Neural crest cell (in vitro differentiated cells): ENCODE results near the gene TNRC18. TPM values are rescaled to one million over a fixed set of nuclear protein-coding genes. Genes with fewer than 3 reads are reported as not detected.
"Not testable (repeated sequence)": the region's sequence is repeated elsewhere in the genome, so short reads cannot be mapped to it uniquely, and the experiment has no call there.

Source experiments
- DNase-seq: peaks from one replicate; pipeline ENCODE4 v3.0.0; 2021; ENCODE audit warnings: low read depth, mixed read lengths, low spot score
- H3K27ac Mint-ChIP-seq: one replicate; pipeline ENCODE4 v1.8.0; 2021; ENCODE audit warnings: mild to moderate bottlenecking, mixed read lengths; ENCODE audit not compliant: unreplicated experiment
- H3K27me3 Mint-ChIP-seq: 2 replicates; pipeline ENCODE4 v1.8.0; 2021; ENCODE audit warnings: low read depth, mild to moderate bottlenecking, mixed read lengths
- H3K36me3 Mint-ChIP-seq: 2 replicates; pipeline ENCODE4 v1.8.0; 2021; ENCODE audit warnings: low read depth, mild to moderate bottlenecking, mixed read lengths
- H3K4me1 Mint-ChIP-seq: 2 replicates; pipeline ENCODE4 v1.8.0; 2021; ENCODE audit warnings: mixed read lengths
- H3K4me3 Mint-ChIP-seq: one replicate; pipeline ENCODE4 v1.8.0; 2021; ENCODE audit warnings: mild to moderate bottlenecking, mixed read lengths
- H3K9me3 Mint-ChIP-seq: 2 replicates; pipeline ENCODE4 v1.8.0; 2021; ENCODE audit warnings: mixed read lengths
- CTCF ChIP-seq: fragments of 200-600 bp; sonication (generic); conservative IDR thresholded peaks from 2 replicates; pipeline ENCODE4 v1.5.0; 2021; ENCODE audit warnings: antibody characterized with exemption, mild to moderate bottlenecking
- total RNA-seq: library from RNA; stranded (reverse); gene quantifications from 2 replicates; pipeline ENCODE4 v1.2.1, GENCODE V29; 2021

TNRC18 gene
- total RNA-seq, 1 donor from 2014 or later: 69.8 TPM

DNA sequence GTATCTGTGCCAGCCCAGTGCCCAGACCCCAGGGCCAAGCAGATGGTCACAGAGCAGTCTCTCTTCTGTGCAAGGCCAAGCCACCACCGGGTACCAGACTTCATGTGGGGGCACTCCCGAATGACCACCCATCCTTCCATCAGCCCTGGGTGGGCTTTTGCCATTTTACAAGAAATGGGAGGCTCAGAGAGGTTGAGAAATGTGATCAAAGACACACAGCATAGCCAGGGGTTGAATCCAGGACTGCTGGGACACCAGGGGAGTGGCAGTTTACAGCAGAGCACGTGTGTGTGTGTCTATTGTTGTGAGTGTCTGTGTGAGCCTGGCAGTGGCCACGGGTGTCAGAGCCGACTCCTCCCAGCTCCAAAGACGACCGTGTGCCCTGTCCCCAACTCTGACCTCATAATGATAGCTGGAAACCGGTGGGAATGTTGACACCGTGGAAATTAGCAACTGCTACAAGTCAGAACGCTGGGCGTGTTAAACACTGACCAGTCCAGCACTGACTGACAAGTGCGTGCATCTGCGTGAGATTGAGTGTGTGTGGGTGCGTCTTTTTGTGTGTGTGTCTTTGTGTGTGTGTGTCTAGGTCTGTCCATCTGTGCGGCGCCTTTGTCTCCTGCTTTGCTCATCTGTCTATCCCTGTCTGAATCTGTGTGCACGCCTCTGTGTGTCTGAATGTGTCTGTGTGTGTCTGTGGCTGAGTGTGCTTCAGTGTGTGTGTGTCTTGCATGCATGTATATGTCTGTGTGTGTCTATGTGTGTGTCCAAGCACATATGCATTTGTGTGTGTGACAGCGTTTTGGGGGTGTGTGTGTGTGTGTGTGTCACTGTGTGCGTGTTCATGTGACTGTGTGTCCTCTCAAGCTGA lies 158.1 kb downstream of the TNRC18 start:
- DNase-seq: no peak
- Mint-ChIP-seq H3K9me3 (no peaks in the 10 kb centered on the region), H3K27me3 (no peaks in the 10 kb centered on the region), H3K36me3 (no peaks in the 10 kb centered on the region), H3K4me1 (peaks cover 14% of the 10 kb centered on the region), H3K27ac (no peak overlapping the region), H3K4me3 (no peak overlapping the region)
- no peak for TF ChIP-seq CTCF

- H3K9me3 Mint-ChIP-seq, H3K36me3 Mint-ChIP-seq, H3K27me3 Mint-ChIP-seq, H3K27ac Mint-ChIP-seq, DNase-seq, H3K4me3 Mint-ChIP-seq: not testable (repeated sequence)
- H3K4me1 Mint-ChIP-seq: peaks cover 14% of the 10 kb centered on the region
Observed at GRCh38 chr7:5263066-5263465, 160.6 kb downstream of the TNRC18 start.

- H3K36me3 Mint-ChIP-seq, H3K27ac Mint-ChIP-seq, H3K27me3 Mint-ChIP-seq, H3K4me1 Mint-ChIP-seq, DNase-seq, H3K9me3 Mint-ChIP-seq, H3K4me3 Mint-ChIP-seq: not testable (repeated sequence)
Observed at GRCh38 chr7:5260530-5261068, 163.0 kb downstream of the TNRC18 start.

Other genes starting within 250 kb of the TNRC18 start
- gene WIPI2, start 233.6 kb downstream of the TNRC18 start, total RNA-seq: 53.4 and 55.9 TPM in 2 replicates
- 32.5 and 40.0 TPM in 2 replicates for gene SLC29A4, start 140.9 kb downstream of the TNRC18 start, total RNA-seq
- 18.7 and 19.3 TPM in 2 replicates for gene FBXL18, start 90.0 kb upstream of the TNRC18 start, total RNA-seq
- gene ACTB, start 106.8 kb upstream of the TNRC18 start, total RNA-seq: 4,381 and 4,551 TPM in 2 replicates
- gene FSCN1, start 169.0 kb upstream of the TNRC18 start, total RNA-seq: 398 and 416 TPM in 2 replicates